HEK293 (cell line): Measurements from ENCODE around the gene PCDH9.

Experiments
- CTCF ChIA-PET: fragments of 350-600 bp; formaldehyde crosslinking; extraction: SDS; loops from one replicate; lab custom pipeline; 2021; ENCODE audit warnings: antibody characterized with exemption; lab: Yijun Ruan, JAX
- POLR2A ChIA-PET: fragments of 300-600 bp; formaldehyde crosslinking; extraction: SDS; loops from one replicate; lab custom pipeline; 2020; ENCODE audit warnings: antibody characterized with exemption, inconsistent platforms; lab: Yijun Ruan, JAX
- H3K27ac ChIP-seq: fragments of 200-500 bp; sonication (Bioruptor generic); 2 replicates; pipeline ENCODE4 v1.5.1; 2014; ENCODE audit warnings: low read depth, low read length, control low read depth, inconsistent platforms; ENCODE audit errors: extremely low read depth
- H3K36me3 ChIP-seq, 2 experiments: fragments of 200-500 bp in 1 of 2; sonication (Bioruptor generic) in 1 of 2; 1 replicate in 1 of 2; 2 replicates in 1 of 2; pipeline ENCODE4 v1.5.1; 2014 to 2017; ENCODE audit warnings: inconsistent platforms in 2 of 2, low read length in 2 of 2; ENCODE audit not compliant: control insufficient read depth in 2 of 2, insufficient read depth in 1 of 2
- H3K4me1 ChIP-seq: fragments of 200-500 bp; sonication (Bioruptor generic); 2 replicates; pipeline ENCODE4 v1.5.1; 2014; ENCODE audit warnings: mild to moderate bottlenecking, low read length, inconsistent platforms; ENCODE audit not compliant: control insufficient read depth, insufficient read depth
- H3K4me3 ChIP-seq: 2 replicates; pipeline ENCODE4 v1.5.1; 2011; ENCODE audit warnings: low read depth, mild to moderate bottlenecking, control low read depth, low read length, moderate library complexity
- H3K9me3 ChIP-seq: fragments of 200-500 bp; sonication (Bioruptor generic); 2 replicates; pipeline ENCODE4 v1.5.1; 2014; ENCODE audit warnings: low read depth, low read length, inconsistent platforms; ENCODE audit not compliant: control insufficient read depth, insufficient read depth
- FEZF1 ChIP-seq: fragments of 450-650 bp; formaldehyde crosslinking; IDR thresholded peaks from 2 replicates; pipeline ENCODE4 v1.5.1; 2016; ENCODE audit warnings: missing biosample characterization, missing genetic modification characterization
- GFI1B ChIP-seq: fragments of 450-650 bp; formaldehyde crosslinking; IDR thresholded peaks from 2 replicates; pipeline ENCODE4 v1.5.1; 2016; ENCODE audit warnings: missing biosample characterization, missing genetic modification characterization
- KLF8 ChIP-seq: fragments of 450-650 bp; formaldehyde crosslinking; IDR thresholded peaks from 2 replicates; pipeline ENCODE4 v1.5.1; 2016; ENCODE audit warnings: missing biosample characterization, missing genetic modification characterization
- OSR2 ChIP-seq: fragments of 450-650 bp; formaldehyde crosslinking; IDR thresholded peaks from 2 replicates; pipeline ENCODE4 v1.5.1; 2016; ENCODE audit warnings: missing biosample characterization, missing genetic modification characterization
- SP7 ChIP-seq: fragments of 450-650 bp; formaldehyde crosslinking; IDR thresholded peaks from 2 replicates; pipeline ENCODE4 v1.5.1; 2016; ENCODE audit warnings: missing biosample characterization, missing genetic modification characterization
- ZBTB48 ChIP-seq: fragments of 450-650 bp; formaldehyde crosslinking; IDR thresholded peaks from 2 replicates; pipeline ENCODE4 v1.5.1; 2016; ENCODE audit warnings: missing biosample characterization, missing genetic modification characterization
- ZNF175 ChIP-seq: fragments of 450-650 bp; formaldehyde crosslinking; IDR thresholded peaks from 2 replicates; pipeline ENCODE4 v1.5.1; 2016; ENCODE audit warnings: missing biosample characterization, missing genetic modification characterization
- ZNF335 ChIP-seq: fragments of 450-650 bp; formaldehyde crosslinking; conservative IDR thresholded peaks from 2 replicates; pipeline ENCODE4 v1.5.1; 2016; ENCODE audit warnings: missing biosample characterization, missing genetic modification characterization
- ZNF341 ChIP-seq: fragments of 450-650 bp; formaldehyde crosslinking; IDR thresholded peaks from 2 replicates; pipeline ENCODE4; 2016; ENCODE audit warnings: low read depth, missing biosample characterization, missing genetic modification characterization
- ZNF350 ChIP-seq: fragments of 450-650 bp; formaldehyde crosslinking; IDR thresholded peaks from 2 replicates; pipeline ENCODE4 v1.5.0; 2017; ENCODE audit warnings: missing biosample characterization, mild to moderate bottlenecking, missing genetic modification characterization
- ZNF426 ChIP-seq: fragments of 450-650 bp; formaldehyde crosslinking; IDR thresholded peaks from 2 replicates; pipeline ENCODE4 v1.5.1; 2017; ENCODE audit warnings: missing biosample characterization, missing genetic modification characterization, mild to moderate bottlenecking, inconsistent platforms, moderate library complexity
- ZNF624 ChIP-seq: fragments of 450-650 bp; formaldehyde crosslinking; IDR thresholded peaks from 2 replicates; pipeline ENCODE4 v1.5.1; 2017; ENCODE audit warnings: missing biosample characterization, missing genetic modification characterization
- ZNF658 ChIP-seq: fragments of 450-650 bp; formaldehyde crosslinking; IDR thresholded peaks from 2 replicates; pipeline ENCODE4; 2016; ENCODE audit warnings: missing biosample characterization, missing genetic modification characterization
- ZNF768 ChIP-seq: fragments of 450-650 bp; formaldehyde crosslinking; IDR thresholded peaks from 2 replicates; pipeline ENCODE4 v1.5.1; 2018; ENCODE audit warnings: missing biosample characterization, mild to moderate bottlenecking, missing genetic modification characterization
- TF ChIP-seq, protein P1 (sequence below): fragments of 450-650 bp; formaldehyde crosslinking; IDR thresholded peaks from 2 replicates; pipeline ENCODE4 v1.5.1; 2017; ENCODE audit warnings: missing biosample characterization, missing genetic modification characterization
- TF ChIP-seq, protein P2 (sequence below): fragments of 450-650 bp; formaldehyde crosslinking; IDR thresholded peaks from 2 replicates; pipeline ENCODE4 v1.5.1; 2017; ENCODE audit warnings: missing biosample characterization, missing genetic modification characterization
- TF ChIP-seq, protein P3 (sequence below): fragments of 450-650 bp; formaldehyde crosslinking; IDR thresholded peaks from 2 replicates; pipeline ENCODE4 v1.5.1; 2016; ENCODE audit warnings: missing biosample characterization, missing genetic modification characterization
- TF ChIP-seq, protein P4 (sequence below): fragments of 450-650 bp; formaldehyde crosslinking; IDR thresholded peaks from 2 replicates; pipeline ENCODE4 v1.5.1; 2016; ENCODE audit warnings: missing biosample characterization, missing genetic modification characterization

The PCDH9 gene

DNA sequence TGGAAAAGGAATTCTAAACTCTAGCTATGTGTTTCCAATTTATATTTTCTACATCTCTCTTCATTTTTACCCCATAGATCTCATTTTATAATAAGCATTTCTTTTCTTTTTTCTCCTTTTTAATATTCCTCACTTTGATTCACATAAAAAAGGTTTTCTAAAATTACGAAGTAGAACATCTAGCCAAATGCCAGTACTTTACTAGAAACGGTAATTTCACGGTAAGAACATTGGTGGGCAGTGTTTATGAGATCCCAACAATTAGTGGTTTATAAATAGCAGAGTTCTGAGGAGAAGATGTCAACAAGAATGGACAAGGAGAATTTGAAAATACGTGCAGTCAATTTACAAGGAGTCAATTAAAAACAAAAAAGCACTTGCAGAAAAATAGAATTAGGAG lies 94.8 kb downstream of the PCDH9 start:
- POLR2A ChIA-PET = no interaction called here
- Histone ChIP-seq H3K9me3 (no peaks in the 10 kb centered on the region), H3K4me1 (no peaks in the 10 kb centered on the region), H3K36me3 (no peaks in the 10 kb centered on the region), H3K4me3 (no peak overlapping the region), H3K27ac (no peak overlapping the region)
- TF ChIP-seq, protein P1, sequence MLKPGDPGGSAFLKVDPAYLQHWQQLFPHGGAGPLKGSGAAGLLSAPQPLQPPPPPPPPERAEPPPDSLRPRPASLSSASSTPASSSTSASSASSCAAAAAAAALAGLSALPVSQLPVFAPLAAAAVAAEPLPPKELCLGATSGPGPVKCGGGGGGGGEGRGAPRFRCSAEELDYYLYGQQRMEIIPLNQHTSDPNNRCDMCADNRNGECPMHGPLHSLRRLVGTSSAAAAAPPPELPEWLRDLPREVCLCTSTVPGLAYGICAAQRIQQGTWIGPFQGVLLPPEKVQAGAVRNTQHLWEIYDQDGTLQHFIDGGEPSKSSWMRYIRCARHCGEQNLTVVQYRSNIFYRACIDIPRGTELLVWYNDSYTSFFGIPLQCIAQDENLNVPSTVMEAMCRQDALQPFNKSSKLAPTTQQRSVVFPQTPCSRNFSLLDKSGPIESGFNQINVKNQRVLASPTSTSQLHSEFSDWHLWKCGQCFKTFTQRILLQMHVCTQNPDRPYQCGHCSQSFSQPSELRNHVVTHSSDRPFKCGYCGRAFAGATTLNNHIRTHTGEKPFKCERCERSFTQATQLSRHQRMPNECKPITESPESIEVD = peak; percentile 62
- TF ChIP-seq FEZF1 = peak; percentile 49
- no peak for TF ChIP-seq ZNF658
- TF ChIP-seq, protein P2, sequence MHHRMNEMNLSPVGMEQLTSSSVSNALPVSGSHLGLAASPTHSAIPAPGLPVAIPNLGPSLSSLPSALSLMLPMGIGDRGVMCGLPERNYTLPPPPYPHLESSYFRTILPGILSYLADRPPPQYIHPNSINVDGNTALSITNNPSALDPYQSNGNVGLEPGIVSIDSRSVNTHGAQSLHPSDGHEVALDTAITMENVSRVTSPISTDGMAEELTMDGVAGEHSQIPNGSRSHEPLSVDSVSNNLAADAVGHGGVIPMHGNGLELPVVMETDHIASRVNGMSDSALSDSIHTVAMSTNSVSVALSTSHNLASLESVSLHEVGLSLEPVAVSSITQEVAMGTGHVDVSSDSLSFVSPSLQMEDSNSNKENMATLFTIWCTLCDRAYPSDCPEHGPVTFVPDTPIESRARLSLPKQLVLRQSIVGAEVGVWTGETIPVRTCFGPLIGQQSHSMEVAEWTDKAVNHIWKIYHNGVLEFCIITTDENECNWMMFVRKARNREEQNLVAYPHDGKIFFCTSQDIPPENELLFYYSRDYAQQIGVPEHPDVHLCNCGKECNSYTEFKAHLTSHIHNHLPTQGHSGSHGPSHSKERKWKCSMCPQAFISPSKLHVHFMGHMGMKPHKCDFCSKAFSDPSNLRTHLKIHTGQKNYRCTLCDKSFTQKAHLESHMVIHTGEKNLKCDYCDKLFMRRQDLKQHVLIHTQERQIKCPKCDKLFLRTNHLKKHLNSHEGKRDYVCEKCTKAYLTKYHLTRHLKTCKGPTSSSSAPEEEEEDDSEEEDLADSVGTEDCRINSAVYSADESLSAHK (tag by site-specific recombination) = peak; percentile 79
- 0 out of 2 replicates have a peak, but pooled peaks have one; percentile 31 for TF ChIP-seq SP7 (tag by site-specific recombination)
- no peak for TF ChIP-seq ZNF768 (tag by site-specific recombination)
- 0 out of 2 replicates have a peak, but pooled peaks have one; percentile 17 for TF ChIP-seq OSR2 (tag by site-specific recombination)
- CTCF ChIA-PET = no interaction called here

DNA sequence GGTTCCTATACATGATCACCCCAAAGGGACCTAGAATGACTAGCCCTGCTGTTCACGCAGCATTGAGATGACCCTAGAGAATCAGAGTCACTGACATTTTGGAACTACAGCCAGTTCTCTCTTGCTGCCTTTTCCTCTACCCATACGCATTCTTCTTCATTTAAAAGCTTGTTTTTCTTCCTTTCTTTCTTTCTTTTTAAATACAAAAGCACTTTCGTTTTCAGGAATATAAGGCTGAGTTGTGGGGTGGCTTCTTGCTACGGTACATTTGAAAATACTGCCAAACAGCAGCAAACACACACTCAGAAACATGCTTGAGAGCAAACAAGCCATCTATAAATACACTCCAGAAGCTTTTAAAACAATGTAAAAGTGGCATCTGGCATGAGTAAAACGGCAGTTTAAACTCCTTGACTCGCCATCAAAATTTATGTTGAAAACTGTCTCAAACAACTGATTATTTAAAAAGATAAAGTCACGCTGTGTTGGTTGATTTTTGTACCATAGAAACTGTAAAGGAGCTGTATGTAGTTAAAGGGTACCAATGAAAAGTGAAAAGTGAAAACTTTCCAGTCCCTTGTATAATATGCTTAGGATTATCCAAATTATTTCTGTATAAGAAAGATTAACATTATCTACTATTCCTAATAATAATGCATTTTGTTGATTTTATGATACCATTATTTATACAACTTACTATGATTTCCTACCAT lies 95.6 kb downstream of the PCDH9 start:
- H3K27ac ChIP-seq = no peak overlapping the region
- peak; percentile 35; the same call in 1 of the 2 replicates for TF ChIP-seq OSR2 (tag by site-specific recombination)
- TF ChIP-seq ZNF335 (tag by site-specific recombination) = no peak
- TF ChIP-seq, protein P3, sequence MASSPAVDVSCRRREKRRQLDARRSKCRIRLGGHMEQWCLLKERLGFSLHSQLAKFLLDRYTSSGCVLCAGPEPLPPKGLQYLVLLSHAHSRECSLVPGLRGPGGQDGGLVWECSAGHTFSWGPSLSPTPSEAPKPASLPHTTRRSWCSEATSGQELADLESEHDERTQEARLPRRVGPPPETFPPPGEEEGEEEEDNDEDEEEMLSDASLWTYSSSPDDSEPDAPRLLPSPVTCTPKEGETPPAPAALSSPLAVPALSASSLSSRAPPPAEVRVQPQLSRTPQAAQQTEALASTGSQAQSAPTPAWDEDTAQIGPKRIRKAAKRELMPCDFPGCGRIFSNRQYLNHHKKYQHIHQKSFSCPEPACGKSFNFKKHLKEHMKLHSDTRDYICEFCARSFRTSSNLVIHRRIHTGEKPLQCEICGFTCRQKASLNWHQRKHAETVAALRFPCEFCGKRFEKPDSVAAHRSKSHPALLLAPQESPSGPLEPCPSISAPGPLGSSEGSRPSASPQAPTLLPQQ (tag by site-specific recombination) = no peak
- TF ChIP-seq KLF8 = no peak
- TF ChIP-seq ZNF426 (tag by site-specific recombination) = no peak
- TF ChIP-seq ZNF350 (tag by site-specific recombination) = no peak
- TF ChIP-seq FEZF1 = peak; percentile 37; the same call in 1 of the 2 replicates
- no peak for TF ChIP-seq GFI1B
- TF ChIP-seq, protein P4, sequence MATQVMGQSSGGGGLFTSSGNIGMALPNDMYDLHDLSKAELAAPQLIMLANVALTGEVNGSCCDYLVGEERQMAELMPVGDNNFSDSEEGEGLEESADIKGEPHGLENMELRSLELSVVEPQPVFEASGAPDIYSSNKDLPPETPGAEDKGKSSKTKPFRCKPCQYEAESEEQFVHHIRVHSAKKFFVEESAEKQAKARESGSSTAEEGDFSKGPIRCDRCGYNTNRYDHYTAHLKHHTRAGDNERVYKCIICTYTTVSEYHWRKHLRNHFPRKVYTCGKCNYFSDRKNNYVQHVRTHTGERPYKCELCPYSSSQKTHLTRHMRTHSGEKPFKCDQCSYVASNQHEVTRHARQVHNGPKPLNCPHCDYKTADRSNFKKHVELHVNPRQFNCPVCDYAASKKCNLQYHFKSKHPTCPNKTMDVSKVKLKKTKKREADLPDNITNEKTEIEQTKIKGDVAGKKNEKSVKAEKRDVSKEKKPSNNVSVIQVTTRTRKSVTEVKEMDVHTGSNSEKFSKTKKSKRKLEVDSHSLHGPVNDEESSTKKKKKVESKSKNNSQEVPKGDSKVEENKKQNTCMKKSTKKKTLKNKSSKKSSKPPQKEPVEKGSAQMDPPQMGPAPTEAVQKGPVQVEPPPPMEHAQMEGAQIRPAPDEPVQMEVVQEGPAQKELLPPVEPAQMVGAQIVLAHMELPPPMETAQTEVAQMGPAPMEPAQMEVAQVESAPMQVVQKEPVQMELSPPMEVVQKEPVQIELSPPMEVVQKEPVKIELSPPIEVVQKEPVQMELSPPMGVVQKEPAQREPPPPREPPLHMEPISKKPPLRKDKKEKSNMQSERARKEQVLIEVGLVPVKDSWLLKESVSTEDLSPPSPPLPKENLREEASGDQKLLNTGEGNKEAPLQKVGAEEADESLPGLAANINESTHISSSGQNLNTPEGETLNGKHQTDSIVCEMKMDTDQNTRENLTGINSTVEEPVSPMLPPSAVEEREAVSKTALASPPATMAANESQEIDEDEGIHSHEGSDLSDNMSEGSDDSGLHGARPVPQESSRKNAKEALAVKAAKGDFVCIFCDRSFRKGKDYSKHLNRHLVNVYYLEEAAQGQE = no peak
- no peak for TF ChIP-seq SP7 (tag by site-specific recombination)
- no peak for TF ChIP-seq ZNF175 (tag by site-specific recombination)
- TF ChIP-seq ZNF341 (tag by site-specific recombination) = no peak
- TF ChIP-seq ZBTB48 (tag by site-specific recombination) = no peak
- TF ChIP-seq, protein P1 = peak; percentile 72
- TF ChIP-seq ZNF624 (tag by site-specific recombination) = no peak

More for the DNA sequence above, 95.6 kb downstream of the PCDH9 start:
- POLR2A ChIA-PET = no interaction called here
- H3K4me1 ChIP-seq = no peaks in the 10 kb centered on the region
- H3K36me3 ChIP-seq = no peaks in the 10 kb centered on the region
- CTCF ChIA-PET = interaction anchor here (0.8 kb wide), 1 partner anchor 44 kb away, joined by 3 read pairs; no protein-coding TSS in a partner anchor
- H3K9me3 ChIP-seq = no peaks in the 10 kb centered on the region
- no peak overlapping the region for H3K4me3 ChIP-seq
